Activated CD4-positive, alpha-beta T cell treated with anti-CD3 and anti-CD28 coated beads, Interleukin-2, amount 50 U/mL, for 1 hour (primary cell): Measurements from ENCODE around the gene ISCA2.
"Not testable (repeated sequence)": the region's sequence is repeated elsewhere in the genome, so short reads cannot be mapped to it uniquely, and the experiment has no call there.

Experiments
- DNase-seq: peaks from one replicate; pipeline ENCODE4 v3.0.0-alpha.2; 2020

Gene ISCA2

DNA sequence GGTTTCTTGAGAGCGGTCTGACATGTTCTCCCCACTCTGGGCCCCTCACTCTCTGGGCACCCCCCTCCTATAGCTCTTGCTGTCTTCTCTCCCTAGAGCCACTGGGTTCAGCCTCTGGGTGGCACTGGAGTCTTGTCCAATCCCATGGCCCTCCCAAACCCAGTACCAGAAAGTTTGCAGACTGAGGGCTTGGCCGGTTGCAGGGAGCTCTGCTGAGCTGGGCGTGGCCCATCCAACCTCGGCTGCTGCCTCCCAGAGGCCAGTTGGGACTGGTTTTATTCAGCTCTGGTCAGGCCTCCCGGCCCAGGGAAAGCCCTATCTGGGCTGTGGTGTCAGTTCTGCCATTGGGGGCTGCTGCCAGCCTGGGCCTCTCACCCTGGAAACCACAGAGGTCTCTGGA lies 37.9 kb downstream of the ISCA2 start:
- DNase-seq, result no peak

DNA sequence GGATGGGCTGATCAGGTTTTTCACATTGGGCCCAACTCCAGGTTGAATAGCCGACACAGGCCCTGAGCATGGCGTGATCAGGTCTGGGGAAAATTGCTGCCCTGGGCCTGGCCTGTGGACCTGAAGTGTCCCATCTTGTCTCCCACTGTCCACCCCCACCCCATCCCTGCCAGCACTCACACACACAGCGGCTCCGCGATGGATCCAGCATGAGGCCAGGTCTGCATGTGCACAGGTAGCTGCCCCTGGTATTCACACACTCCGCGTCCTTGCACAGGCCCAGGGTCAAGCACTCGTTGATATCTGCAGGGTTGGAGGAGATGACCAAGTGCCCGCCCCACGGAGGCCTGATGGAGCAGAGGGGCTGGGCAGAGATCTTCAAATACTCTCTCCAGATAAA lies 38.7 kb downstream of the ISCA2 start:
- no peak for DNase-seq

DNA sequence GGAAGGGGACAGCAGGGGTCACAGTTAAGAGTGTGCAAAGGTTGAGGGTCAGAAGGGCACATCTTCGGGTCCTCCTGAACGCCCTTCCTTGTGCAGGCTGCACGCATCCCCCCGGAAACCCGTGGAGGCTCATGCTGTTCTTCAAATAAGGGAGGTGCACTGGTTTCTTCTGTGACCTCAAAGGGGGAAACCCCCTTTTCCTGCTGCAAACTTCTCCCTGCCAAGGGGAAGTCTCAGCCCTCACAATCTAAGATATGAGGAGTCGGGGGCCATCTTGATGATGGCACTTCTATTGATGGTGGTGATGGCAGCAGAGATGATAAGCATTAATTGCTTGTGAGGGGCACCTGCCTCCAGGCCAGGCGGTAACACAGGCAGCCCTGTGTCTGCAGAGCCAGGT lies 40.0 kb downstream of the ISCA2 start:
- DNase-seq, result no peak

DNA sequence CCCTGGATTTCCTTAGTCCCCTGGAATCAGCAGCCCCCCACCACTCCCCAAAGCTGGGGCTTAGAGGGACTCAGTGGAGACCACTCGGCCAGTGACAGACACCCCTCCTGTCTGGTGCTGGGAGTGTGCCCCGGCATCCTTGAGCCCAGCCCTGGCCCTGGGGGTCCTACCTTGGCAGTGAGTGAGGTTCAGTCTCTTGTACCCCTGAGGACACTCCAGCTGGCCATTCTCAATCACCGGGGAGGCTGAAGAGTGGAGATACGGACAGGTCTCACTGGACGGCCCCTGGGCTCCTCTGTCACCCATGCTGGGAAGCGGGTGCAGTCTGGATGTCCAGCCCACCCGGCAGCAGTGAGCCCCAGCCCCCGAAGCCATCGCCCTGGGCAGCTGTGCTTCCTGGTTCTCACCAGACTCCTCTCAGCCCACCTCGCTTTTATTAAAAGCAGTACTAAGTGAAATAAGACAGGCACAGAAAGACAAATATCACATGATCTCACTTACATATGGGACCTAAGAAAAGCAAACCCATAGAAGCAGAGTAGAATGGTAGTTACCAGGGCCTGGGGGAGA lies 42.3 kb downstream of the ISCA2 start:
- DNase-seq, result no peak

DNA sequence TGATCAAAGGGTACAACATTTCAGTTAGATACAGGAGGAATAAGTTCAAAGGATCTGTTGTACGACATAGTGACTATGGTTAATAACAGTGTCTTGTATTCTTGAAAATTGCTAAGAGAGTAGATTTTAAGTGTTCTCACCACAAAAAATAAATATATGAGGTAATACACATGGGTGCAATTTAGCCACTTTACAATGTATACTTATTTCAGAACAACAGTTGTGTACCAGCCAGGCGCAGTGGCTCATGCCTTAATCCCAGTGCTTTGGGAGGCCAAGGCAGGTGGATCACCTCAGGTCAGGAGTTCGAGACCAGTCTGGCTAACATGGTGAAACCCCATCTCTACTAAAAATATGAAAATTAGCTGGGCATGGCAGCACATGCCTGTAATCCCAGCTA lies 42.8 kb downstream of the ISCA2 start:
- DNase-seq, result not testable (repeated sequence)

DNA sequence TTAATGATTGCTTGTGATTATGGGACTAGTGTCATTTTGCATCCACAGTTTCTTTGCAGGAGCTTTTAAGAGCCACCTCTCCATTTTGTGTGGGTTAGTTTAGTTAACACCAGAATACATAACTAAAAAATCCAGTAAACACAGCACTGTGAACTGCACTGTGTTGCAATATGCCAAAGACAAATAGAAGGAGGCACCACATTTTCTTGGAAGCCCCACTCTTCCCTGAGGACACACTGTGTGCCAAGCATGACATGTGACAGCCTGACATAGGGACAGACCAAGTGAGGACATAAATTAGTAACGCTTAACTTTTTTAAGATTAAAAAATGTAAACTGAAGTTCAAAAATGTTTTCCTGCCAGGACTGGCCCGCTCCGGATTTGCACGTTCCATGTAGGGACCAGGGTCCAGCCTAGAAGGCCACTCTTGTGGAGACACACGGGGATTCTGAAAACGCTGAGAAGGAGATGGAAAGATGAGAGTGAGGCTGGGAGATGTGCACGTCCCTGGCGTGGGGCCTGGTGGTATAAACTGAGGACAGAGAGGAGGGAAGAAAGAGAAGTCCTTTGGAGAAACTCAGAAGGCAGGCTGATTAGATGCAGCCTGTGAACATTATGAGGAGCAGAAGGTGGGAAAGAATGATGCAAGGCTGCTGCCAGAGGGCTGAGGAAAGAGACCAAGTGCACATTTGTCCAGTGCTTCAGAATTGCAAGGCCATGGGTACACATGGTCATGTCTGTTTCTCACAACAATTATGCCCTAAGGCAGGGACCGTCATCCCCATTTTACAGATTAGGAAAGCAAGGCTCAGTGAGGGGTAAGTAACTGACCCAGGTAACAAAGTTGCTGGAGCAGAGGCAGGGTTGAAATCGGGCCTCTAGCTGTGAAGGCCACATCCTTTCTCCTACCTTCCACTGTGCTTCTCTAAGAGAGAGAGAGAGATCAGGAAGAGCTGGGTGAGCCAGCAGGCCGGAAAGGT lies 45.1 kb downstream of the ISCA2 start:
- no peak for DNase-seq

DNA sequence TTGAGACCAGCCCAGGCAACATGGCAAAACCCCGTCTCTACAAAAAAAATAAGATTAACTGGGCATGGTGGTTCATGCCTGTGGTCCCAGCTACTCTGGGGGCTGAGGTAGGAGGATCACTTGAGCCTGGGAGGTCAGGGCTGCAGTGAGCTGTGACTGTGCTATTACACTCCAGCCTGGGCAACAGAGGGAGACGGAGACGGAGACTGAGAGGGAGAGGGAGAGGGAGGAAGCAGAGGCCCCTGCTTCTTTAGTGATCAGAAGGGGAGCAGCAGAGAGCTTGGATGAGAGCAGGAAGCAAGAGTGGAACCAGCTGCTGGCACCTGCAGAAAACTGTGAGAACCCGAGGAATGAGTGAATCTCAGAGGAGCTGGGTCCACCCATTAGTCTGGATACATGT lies 45.9 kb downstream of the ISCA2 start:
- no peak for DNase-seq

DNA sequence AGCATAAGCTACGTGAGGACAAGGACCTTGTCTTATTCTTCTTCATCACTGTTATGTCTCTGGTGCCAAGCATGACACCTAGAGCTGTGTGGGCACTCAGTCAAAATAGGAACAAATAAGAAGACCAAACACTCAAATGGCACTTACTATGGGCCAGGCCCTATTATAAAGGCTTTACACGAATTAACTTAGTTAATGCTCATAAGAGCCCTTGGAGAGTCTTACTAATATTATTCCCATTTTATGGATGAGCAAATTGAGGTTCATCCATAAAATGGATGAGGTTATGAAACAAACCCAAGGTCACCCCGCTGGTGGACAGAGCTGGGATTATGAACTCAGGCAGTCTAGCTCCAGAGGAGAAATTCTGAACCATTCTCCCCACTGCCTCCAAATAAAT lies 47.7 kb downstream of the ISCA2 start:
- no peak for DNase-seq

DNA sequence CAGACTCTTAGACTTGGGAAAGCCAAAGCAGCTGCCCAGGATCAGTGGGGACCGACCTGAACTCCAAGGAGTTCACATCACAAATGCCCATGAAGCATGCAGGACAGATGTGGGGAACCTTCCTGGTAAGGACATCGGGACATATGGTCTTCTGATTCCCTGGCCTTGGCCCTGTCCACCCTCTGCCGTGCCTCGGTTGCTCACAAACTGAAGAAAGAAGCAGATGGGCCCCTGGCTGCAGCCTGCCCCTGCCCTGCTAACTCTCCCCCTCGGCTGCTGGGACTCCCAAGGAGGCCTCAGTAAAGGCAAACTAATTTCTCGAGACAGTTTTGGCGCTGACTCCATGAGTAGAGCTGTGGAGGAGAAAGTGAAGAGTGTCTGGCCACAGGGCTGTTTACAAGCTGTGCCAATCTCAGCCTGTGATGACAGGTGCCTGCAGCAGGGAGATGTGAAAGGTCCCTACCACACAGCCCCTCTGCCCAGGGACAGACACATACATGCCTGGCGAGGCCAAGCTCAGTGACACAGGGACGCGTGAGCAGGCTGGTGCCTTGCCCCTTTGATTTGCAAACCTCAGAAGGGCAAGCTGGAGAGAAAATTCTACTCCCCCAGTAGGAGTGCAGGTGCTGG lies 48.6 kb downstream of the ISCA2 start:
- DNase-seq, result no peak

DNA sequence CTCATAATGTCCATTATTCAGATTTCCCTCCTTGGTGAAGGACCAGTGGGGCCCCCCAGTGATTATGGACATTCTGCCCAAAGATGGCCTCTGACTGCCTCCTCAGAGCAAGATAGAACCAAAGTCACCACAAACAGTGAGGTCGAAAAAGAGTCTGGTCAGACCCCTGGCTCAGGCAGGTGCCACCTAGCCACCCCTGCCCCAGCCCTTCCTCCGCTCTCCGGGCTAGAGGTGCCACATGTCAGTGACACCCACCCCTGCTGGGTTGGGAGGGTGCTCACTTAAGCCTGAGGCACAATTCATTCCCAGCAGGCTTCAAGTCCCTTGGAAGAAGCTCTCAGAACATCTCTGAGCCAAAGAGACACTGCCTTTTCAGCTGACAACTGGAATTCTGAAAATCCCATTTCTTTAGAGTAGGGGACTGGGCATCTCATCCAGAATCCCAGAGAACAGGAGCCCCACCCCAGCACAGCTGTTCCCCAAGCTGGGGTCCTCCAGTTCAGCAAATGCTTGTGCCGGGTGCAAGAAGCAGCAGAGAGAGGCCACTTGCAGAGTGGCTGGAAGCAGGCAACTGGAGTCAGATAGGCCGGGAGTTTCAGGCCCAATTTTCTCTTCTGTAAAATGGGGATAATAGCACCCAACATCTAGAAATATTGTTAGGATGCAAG lies 50.3 kb downstream of the ISCA2 start:
- DNase-seq, result no peak

DNA sequence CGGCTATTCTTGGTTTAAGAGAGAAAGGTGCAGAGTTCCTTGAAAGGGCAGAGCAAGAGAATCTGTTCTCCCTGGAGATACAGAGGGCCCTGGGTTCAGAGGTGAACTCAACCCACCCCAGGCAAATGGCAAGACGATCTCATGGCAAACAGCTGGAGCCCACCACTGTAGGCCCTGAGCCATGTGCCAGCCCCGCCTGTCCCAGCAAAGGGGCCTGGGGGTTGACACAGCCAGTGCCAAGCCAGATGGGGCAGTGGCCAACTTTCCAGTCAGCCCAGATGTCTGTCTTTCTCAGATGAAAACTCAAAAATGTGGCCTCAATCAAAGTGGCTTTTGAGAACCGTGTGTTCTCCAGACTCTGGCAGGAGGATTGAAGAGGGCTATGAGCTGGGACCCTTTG lies 51.8 kb downstream of the ISCA2 start:
- no peak for DNase-seq

DNA sequence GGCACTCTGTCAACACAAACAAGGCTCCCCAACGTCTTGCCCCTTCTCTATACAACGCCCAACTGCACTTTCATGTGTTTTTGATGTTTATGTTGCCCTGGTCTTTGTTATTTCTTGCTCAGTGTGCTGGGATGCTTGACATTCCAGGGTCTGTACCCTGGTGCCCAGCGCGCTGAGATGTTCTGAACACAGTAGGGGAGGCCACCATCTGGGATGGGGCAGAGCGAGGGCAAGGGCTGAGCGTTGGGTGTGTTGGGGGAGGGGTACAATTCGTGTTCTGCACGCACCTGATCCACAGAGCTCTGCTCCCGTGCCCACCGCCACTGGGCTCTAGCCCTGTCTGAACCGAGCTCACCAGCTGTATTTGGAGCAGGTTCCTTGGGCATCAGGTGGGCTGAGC lies 52.9 kb downstream of the ISCA2 start:
- no peak for DNase-seq
